Activated T-helper 17 cell treated with anti-CD3 and anti-CD28 coated beads, Interleukin-2, amount 50 U/mL, for 72 hours (primary cell): ENCODE results near the gene LRRC71. TPM values are rescaled to one million over a fixed set of nuclear protein-coding genes. Genes with fewer than 3 reads are reported as not detected.

ENCODE experiments used
- ATAC-seq: fragments of 150-1000 bp; cut with Tn5 transposase; replicated peaks from 2 replicates; pipeline ENCODE4 v1.10.0; 2021; ENCODE audit warnings: mild to moderate bottlenecking, moderate library complexity
- H3K27ac Mint-ChIP-seq: one replicate; pipeline ENCODE4 v1.8.0; 2022; ENCODE audit warnings: mixed read lengths
- H3K27me3 Mint-ChIP-seq: one replicate; pipeline ENCODE4 v1.8.0; 2022; ENCODE audit warnings: mixed read lengths
- H3K36me3 Mint-ChIP-seq: one replicate; pipeline ENCODE4 v1.8.0; 2022; ENCODE audit warnings: low read depth, mild to moderate bottlenecking, mixed read lengths
- H3K4me1 Mint-ChIP-seq: one replicate; pipeline ENCODE4 v1.8.0; 2022; ENCODE audit warnings: mixed read lengths
- H3K4me3 Mint-ChIP-seq: one replicate; pipeline ENCODE4 v1.8.0; 2022; ENCODE audit warnings: mild to moderate bottlenecking, mixed read lengths
- H3K9me3 Mint-ChIP-seq: one replicate; pipeline ENCODE4 v1.8.0; 2022; ENCODE audit warnings: mixed read lengths
- total RNA-seq, 2 donors: library from RNA; stranded (reverse); gene quantifications; one replicate each; pipeline ENCODE4 v1.2.3, GENCODE V29; 2022

LRRC71 gene
- total RNA-seq, 2 donors from 2014 or later: not detected

DNA sequence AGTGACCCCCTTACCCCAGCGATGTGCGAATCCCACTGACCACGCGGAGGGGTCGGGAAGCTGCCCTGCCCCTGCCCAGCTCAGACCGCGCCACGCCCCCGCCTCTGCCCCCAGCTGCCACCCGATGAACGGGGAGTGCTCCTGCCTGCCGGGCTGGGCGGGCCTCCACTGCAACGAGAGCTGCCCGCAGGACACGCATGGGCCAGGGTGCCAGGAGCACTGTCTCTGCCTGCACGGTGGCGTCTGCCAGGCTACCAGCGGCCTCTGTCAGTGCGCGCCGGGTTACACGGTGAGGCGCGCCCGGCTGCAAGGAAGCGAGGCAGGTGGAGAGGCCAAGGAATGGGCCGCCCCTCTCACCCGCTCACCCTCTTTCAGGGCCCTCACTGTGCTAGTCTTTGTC is 11.9 kb upstream of the LRRC71 start:
- peaks cover 23% of the 10 kb centered on the region for H3K27me3 Mint-ChIP-seq
- no peak overlapping the region for H3K27ac Mint-ChIP-seq
- H3K36me3 Mint-ChIP-seq: no peaks in the 10 kb centered on the region
- H3K4me1 Mint-ChIP-seq: no peaks in the 10 kb centered on the region
- H3K9me3 Mint-ChIP-seq: no peaks in the 10 kb centered on the region
- H3K4me3 Mint-ChIP-seq: no peak overlapping the region
- no peak for ATAC-seq

DNA sequence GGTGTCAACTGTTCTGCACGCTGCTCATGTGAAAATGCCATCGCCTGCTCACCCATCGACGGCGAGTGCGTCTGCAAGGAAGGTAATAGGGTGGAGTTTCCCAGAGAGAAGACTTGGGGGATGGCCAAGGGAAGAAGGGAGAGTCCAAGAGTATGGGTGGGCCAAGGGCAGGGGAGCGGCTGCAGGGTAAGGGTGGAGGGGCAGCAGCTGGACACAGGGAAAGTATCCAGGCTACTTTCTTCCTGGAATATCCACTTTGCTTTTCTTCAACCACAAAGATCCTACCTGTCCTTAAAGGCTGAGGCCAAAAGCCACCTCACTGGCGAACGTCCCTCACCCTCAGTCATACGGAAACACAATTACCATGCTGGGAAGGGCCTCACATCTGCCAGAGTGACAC is 11.5 kb upstream of the LRRC71 start:
- Mint-ChIP-seq H3K36me3 (no peaks in the 10 kb centered on the region), H3K27ac (no peak overlapping the region), H3K4me1 (no peaks in the 10 kb centered on the region), H3K27me3 (peaks cover 25% of the 10 kb centered on the region), H3K4me3 (no peak overlapping the region), H3K9me3 (no peaks in the 10 kb centered on the region)
- ATAC-seq: no peak

DNA sequence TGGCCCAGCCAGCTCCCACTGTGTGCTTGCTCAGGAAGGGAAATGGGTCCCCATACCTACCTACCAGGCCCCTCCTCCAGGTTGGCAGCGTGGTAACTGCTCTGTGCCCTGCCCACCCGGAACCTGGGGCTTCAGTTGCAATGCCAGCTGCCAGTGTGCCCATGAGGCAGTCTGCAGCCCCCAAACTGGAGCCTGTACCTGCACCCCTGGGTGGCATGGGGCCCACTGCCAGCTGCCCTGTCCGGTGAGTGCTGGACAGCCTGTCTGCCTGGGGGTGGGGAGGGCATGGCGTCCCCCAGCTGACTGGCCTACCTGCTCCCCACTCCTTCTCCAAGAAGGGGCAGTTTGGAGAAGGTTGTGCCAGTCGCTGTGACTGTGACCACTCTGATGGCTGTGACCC is 10.8 kb upstream of the LRRC71 start:
- Mint-ChIP-seq H3K36me3 (no peaks in the 10 kb centered on the region), H3K4me1 (no peaks in the 10 kb centered on the region), H3K4me3 (no peak overlapping the region), H3K27ac (no peak overlapping the region), H3K27me3 (peaks cover 29% of the 10 kb centered on the region), H3K9me3 (no peaks in the 10 kb centered on the region)
- no peak for ATAC-seq

DNA sequence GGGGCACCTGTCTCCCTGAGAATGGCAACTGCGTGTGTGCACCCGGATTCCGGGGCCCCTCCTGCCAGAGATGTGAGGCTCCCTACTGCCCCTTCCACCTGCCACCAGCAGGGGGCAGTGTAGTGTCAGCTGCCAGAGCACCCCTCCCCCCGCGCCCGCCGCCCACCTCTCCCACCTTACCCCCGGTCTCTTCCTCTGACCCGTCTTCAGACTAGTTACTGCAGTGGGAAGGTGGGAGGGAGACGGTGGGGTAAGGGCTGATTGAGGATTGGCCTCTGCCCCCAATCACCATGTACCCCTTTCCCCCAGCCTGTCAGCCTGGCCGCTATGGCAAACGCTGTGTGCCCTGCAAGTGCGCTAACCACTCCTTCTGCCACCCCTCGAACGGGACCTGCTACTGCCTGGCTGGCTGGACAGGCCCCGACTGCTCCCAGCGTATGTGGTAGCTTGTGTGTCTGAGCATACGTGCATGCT is 10.1 kb upstream of the LRRC71 start:
- no peaks in the 10 kb centered on the region for H3K9me3 Mint-ChIP-seq
- H3K4me1 Mint-ChIP-seq: no peaks in the 10 kb centered on the region
- H3K36me3 Mint-ChIP-seq: no peaks in the 10 kb centered on the region
- H3K27ac Mint-ChIP-seq: no peak overlapping the region
- peak; percentile 52 for ATAC-seq
- no peak overlapping the region for H3K4me3 Mint-ChIP-seq
- H3K27me3 Mint-ChIP-seq: peaks cover 36% of the 10 kb centered on the region

DNA sequence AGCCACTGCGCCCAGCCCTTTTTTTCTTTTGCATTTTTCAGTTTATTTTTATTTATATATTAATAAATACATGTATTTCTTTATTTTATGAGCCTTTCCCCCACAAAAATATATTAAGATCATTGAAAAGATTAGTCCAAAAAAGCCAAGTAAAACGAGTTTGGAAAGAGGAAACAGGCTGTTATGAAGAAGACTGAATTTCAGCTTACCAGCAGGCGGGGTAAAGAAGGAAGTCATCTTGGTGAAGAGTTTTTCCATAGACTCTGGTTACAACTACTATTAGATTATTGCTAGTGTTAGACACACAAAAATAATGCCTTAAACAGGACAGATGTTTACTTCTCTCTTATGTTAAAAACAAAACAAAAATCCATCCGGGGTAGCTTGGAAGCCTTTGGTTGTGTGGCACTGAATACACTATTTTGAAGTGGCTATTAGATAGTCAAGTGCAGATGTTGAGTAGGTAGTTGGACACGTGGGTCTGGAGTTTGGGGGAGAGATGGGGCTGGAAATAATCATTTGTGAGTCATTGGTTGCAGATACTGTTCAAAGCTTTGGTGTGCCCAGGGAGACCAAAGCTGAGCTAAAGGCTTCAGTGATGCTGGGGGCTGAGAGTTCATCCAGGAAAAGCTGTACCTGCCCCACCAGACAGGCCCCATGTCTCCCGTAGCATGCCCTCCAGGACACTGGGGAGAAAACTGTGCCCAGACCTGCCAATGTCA is 8.7 kb upstream of the LRRC71 start:
- H3K36me3 Mint-ChIP-seq: no peaks in the 10 kb centered on the region
- H3K4me3 Mint-ChIP-seq: no peak overlapping the region
- no peaks in the 10 kb centered on the region for H3K4me1 Mint-ChIP-seq
- peaks cover 33% of the 10 kb centered on the region for H3K27me3 Mint-ChIP-seq
- ATAC-seq: no peak
- H3K9me3 Mint-ChIP-seq: no peaks in the 10 kb centered on the region
- H3K27ac Mint-ChIP-seq: no peak overlapping the region

DNA sequence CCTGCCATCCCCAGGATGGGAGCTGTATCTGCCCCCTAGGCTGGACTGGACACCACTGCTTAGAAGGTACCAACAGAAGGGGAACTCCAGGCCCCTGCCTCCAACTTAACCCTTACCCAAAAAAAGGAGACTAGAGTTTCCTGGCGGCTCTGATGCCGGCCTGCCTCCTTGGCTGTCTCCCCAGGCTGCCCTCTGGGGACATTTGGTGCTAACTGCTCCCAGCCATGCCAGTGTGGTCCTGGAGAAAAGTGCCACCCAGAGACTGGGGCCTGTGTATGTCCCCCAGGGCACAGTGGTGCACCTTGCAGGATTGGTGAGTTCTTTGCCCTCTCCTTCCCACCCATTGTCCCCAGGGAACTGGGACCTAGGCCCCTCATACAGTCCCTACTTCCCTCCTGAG is 8.1 kb upstream of the LRRC71 start:
- Mint-ChIP-seq H3K4me1 (no peaks in the 10 kb centered on the region), H3K27ac (no peak overlapping the region), H3K9me3 (no peaks in the 10 kb centered on the region), H3K36me3 (no peaks in the 10 kb centered on the region), H3K27me3 (peaks cover 33% of the 10 kb centered on the region), H3K4me3 (no peak overlapping the region)
- ATAC-seq: no peak

DNA sequence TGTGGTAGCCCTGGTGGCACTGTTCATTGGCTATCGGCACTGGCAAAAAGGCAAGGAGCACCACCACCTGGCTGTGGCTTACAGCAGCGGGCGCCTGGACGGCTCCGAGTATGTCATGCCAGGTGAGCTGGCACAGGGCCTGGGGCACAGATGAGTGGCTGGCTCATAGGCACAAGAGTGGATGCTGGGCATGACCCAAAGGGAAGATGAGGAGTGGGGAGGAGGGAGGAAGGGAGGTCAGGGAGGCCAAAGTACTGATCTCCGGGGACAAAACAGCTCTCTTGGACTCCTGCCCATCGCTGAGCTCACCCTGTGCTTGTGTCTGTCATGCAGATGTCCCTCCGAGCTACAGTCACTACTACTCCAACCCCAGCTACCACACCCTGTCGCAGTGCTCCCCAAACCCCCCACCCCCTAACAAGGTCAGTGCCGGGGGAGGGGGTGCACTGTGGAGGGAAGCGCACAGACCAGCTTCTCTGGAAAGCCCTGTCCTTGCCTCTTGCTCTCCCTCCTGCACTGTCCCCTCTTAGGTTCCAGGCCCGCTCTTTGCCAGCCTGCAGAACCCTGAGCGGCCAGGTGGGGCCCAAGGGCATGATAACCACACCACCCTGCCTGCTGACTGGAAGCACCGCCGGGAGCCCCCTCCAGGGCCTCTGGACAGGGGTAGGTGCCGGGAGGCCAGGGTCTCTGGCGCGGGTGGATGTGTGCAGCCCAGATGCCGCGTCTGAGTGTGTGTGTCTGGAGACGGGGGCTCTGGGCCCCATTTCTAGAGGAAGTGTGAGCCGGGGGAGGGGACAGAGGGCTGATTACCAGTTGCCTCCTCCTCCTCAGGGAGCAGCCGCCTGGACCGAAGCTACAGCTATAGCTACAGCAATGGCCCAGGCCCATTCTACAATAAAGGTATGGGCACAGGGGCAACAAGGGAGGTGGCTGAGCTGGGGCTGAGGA is 7.3 kb upstream of the LRRC71 start:
- no peaks in the 10 kb centered on the region for H3K9me3 Mint-ChIP-seq

DNA sequence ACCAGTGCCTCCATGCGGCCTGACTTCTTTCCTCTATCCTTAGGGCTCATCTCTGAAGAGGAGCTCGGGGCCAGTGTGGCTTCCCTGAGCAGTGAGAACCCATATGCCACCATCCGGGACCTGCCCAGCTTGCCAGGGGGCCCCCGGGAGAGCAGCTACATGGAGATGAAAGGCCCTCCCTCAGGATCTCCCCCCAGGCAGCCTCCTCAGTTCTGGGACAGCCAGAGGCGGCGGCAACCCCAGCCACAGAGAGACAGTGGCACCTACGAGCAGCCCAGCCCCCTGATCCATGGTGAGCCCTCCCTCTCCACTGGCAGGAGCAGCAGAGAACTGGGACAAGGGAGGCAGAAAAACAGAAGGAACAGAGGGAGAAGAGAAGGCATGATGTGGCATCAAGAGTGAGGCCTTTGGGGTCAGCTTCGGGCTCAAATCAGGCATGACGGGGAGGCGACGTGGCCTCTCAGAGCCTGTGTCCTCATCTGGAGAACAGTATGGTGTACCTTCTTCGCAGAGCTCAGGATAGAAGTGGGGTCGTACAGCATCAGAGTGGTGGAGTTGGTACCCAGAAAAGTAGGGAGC is 6.5 kb upstream of the LRRC71 start:
- no peak overlapping the region for H3K27ac Mint-ChIP-seq
- H3K9me3 Mint-ChIP-seq: no peaks in the 10 kb centered on the region
- H3K36me3 Mint-ChIP-seq: no peaks in the 10 kb centered on the region
- ATAC-seq: no peak
- no peaks in the 10 kb centered on the region for H3K4me1 Mint-ChIP-seq
- H3K4me3 Mint-ChIP-seq: no peak overlapping the region
- H3K27me3 Mint-ChIP-seq: peaks cover 38% of the 10 kb centered on the region

More for the DNA sequence above, 7.3 kb upstream of the LRRC71 start:
- no peak overlapping the region for H3K4me3 Mint-ChIP-seq
- H3K4me1 Mint-ChIP-seq: no peaks in the 10 kb centered on the region
- no peaks in the 10 kb centered on the region for H3K36me3 Mint-ChIP-seq
- H3K27ac Mint-ChIP-seq: no peak overlapping the region
- ATAC-seq: no peak
- peaks cover 36% of the 10 kb centered on the region for H3K27me3 Mint-ChIP-seq

DNA sequence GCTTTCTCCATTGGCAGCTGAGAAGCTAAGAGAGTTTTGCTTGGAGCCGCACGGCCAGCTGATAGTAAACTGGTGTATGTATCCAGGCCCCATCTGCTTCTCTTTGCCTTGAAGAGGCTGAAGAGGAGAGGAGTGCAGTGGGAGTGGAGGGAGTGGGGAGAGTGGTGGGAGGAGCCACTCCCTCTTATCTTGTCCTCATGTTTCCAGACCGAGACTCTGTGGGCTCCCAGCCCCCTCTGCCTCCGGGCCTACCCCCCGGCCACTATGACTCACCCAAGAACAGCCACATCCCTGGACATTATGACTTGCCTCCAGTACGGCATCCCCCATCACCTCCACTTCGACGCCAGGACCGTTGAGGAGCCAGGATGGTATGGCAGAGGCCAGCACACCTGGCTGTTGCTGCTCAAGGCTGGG is 6.0 kb upstream of the LRRC71 start:
- Mint-ChIP-seq H3K9me3 (no peaks in the 10 kb centered on the region), H3K27ac (no peak overlapping the region), H3K27me3 (peaks cover 42% of the 10 kb centered on the region), H3K4me1 (no peaks in the 10 kb centered on the region), H3K4me3 (no peak overlapping the region), H3K36me3 (no peaks in the 10 kb centered on the region)
- peak; percentile 28 for ATAC-seq

DNA sequence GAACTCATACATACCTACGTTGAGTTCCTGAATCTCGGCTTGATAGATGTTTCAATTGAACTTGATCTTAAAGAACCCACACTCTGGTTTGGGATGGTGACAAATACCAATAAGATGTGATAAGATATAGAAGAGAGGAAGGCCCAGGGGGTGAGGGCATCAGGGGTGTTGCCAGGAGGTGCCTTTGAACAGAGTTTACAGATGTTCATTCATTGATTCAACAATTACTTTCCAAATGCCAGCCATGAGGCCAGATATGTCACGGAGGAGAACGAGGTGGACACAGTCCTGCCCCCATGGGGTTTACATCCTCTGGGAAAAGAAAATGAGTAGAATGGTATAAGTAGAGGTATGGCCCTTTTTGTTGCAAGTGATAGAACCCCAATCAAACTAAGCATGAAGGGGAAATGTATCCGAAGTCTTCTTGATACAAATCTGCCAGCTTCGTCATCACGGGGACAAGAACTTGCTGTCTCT is 659 bp downstream of the LRRC71 start:
- no peak overlapping the region for H3K4me3 Mint-ChIP-seq
- peaks cover 8% of the 10 kb centered on the region for H3K4me1 Mint-ChIP-seq
- no peak for ATAC-seq
- no peak overlapping the region for H3K27ac Mint-ChIP-seq
- no peaks in the 10 kb centered on the region for H3K36me3 Mint-ChIP-seq
- H3K9me3 Mint-ChIP-seq: no peaks in the 10 kb centered on the region
- H3K27me3 Mint-ChIP-seq: peaks cover 53% of the 10 kb centered on the region

DNA sequence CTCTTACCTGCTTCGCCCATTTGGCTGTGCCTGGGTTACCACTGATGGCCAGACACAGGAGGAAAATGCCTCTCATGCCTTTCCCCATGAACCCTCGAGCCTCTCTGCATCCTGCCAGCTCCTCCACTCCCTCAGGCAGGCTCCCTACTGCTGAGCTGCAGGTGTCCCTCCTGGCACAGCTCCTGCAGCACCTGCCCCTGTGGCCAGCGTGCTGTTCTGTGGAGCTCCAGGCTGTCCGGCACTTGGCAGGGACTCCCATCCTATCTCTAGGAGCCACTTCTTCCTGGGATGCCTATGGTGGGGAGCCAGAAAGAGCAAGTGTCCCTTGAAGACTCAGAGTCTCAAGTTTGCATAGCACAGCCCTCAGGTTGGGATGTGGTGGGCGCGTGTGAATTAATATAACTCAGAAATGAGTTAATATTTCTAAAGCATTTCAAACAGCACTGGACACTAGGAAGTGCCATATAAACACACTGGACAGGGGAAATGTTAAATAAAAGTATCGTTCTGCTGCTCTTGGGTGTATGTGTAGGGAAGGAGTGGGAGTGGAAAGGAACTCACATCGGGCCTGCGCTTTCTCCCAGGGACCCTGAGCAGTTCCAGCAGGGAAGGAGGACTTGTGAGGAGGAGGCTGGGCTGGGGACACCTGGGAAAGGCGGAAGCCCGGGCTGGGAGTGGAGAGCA is 2.7 kb downstream of the LRRC71 start:
- no peak for ATAC-seq
- no peaks in the 10 kb centered on the region for H3K9me3 Mint-ChIP-seq
- peaks cover 8% of the 10 kb centered on the region for H3K4me1 Mint-ChIP-seq
- H3K27ac Mint-ChIP-seq: no peak overlapping the region
- peak overlapping the region; percentile 33 for H3K4me3 Mint-ChIP-seq
- H3K36me3 Mint-ChIP-seq: no peaks in the 10 kb centered on the region
- peaks cover 57% of the 10 kb centered on the region for H3K27me3 Mint-ChIP-seq

DNA sequence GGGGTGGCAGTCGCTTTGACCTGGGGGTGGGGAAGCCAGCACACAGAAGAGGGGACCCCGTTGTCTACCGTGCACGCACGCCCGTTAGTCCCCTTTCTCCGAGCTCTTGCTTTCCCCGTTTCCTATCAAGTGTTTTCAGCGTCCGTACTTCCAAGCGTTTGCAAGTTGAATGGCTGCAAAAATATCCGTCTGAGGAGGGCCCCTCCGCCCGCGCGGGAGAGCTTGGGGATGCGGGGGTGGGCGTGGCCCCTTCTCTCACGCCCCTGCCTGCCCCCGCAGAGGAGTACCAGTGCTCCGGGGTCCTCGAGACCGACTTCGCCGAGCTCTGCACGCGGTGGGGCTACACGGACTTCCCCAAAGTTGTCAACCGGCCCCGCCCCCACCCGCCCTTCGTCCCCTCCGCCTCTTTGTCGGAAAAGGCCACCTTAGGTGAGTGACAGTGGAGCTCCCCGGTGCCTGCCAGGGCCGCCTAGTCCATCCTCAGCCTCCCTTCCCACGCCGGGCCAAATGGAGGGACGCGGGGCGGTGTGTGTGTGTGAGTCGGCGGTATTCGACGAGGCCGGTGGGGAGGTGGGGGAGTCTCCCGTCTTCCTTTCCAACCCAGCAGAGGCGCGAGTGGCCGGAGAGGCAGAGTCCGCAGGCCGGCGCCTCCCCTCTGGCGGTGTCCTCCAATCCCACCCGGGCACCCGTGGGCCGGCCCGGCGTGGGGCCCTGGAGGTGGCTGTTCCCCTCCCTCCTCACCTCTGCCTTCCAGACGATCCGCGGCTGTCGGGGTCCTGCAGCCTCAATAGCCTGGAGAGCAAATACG is 3.4 kb downstream of the LRRC71 start:
- ATAC-seq: no peak
- Mint-ChIP-seq H3K4me1 (peaks cover 8% of the 10 kb centered on the region), H3K27ac (no peak overlapping the region), H3K36me3 (no peaks in the 10 kb centered on the region), H3K4me3 (peak overlapping the region; percentile 33), H3K27me3 (peaks cover 57% of the 10 kb centered on the region), H3K9me3 (no peaks in the 10 kb centered on the region)

DNA sequence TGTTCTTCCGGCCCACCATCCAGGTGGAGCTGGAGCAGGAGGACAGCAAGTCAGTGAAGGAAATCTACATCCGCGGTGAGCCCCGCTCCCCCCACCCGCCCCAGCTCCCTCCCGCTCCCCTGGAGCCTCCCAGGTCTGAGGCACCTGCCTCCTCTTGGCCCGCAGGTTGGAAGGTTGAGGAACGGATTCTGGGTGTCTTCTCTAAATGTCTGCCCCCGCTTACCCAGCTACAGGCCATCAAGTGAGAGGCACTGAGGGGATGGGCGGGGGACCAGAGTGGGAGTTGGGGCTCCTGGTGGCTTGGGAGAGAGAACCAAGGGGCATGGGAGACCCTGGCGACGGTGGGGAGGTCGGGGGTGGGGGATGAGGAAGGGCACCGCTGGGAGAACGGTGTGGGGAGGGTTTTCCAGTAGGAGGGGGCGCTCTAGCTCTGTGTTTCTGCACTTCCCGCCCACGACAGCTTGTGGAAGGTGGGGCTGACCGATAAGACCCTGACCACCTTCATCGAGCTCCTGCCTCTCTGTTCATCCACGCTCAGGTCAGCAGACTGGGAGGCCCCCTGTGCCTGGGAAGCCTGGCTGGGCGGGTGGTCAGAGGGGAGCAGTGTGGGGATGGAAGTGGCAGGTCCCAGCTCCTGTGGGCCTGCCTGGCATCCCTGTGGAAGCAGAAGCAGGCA is 4.2 kb downstream of the LRRC71 start:
- Mint-ChIP-seq H3K9me3 (no peaks in the 10 kb centered on the region), H3K27me3 (peaks cover 60% of the 10 kb centered on the region), H3K27ac (no peak overlapping the region), H3K36me3 (no peaks in the 10 kb centered on the region), H3K4me1 (peaks cover 8% of the 10 kb centered on the region), H3K4me3 (no peak overlapping the region)
- ATAC-seq: no peak
